Breast epithelium (tissue), 4 donors: Measurements from ENCODE around the gene MTX3. TPM values are rescaled to one million over a fixed set of nuclear protein-coding genes. Genes with fewer than 3 reads are reported as not detected.

Source experiments
- DNase-seq, 2 donors: peaks; one replicate each; pipeline ENCODE4 v3.0.0-alpha.2; 2019; ENCODE audit warnings: low spot score in 2 of 2
- H3K27ac ChIP-seq, 2 donors: fragments of 200-600 bp; sonication (generic) in 1 of 2; one replicate each; pipeline ENCODE4 v1.5.1; 2016 to 2019; ENCODE audit warnings: mild to moderate bottlenecking in 1 of 2
- H3K27me3 ChIP-seq, 2 donors: fragments of 200-600 bp; sonication (generic) in 1 of 2; one replicate each; pipeline versions ENCODE4 v1.5.1 to v1.6.0; 2017 to 2019; ENCODE audit warnings: control low read depth in 1 of 2, mild to moderate bottlenecking in 1 of 2
- H3K36me3 ChIP-seq: fragments of 200-600 bp; one replicate; pipeline ENCODE4 v1.5.1; 2019
- H3K4me1 ChIP-seq, 2 donors: fragments of 200-600 bp; sonication (generic); one replicate each; pipeline ENCODE4 v1.5.1; 2016 to 2019; ENCODE audit warnings: control low read depth in 1 of 2
- H3K4me3 ChIP-seq, 3 donors: fragments of 200-600 bp; sonication (generic); 1 replicate in 2 of 3; 2 replicates in 1 of 3; pipeline ENCODE4 v1.5.1; 2016 to 2019; ENCODE audit warnings: mild to moderate bottlenecking in 3 of 3, moderate library complexity in 2 of 3
- H3K9me3 ChIP-seq, 2 donors: fragments of 200-600 bp; sonication (generic) in 1 of 2; one replicate each; pipeline ENCODE4 v1.5.1; 2016 to 2019; ENCODE audit warnings: control low read depth in 1 of 2
- CTCF ChIP-seq, 3 donors: fragments of 450-650 bp; IDR thresholded peaks; one replicate each; pipeline ENCODE4 v1.5.1; 2016 to 2017; ENCODE audit warnings: antibody characterized with exemption in 3 of 3, mild to moderate bottlenecking in 3 of 3, moderate library complexity in 3 of 3
- POLR2A ChIP-seq: fragments of 450-650 bp; IDR thresholded peaks from one replicate; pipeline ENCODE4 v1.6.1; 2016; ENCODE audit warnings: antibody characterized with exemption, mild to moderate bottlenecking, moderate library complexity
- POLR2AphosphoS5 ChIP-seq, 3 donors: sonication (generic); formaldehyde crosslinking; IDR thresholded peaks; one replicate each; pipeline ENCODE4 v1.6.1; 2017; ENCODE audit warnings: antibody characterized with exemption in 3 of 3
- intact Hi-C: fragments of 100-400 bp; cut with DNase I; formaldehyde crosslinking; loops from one replicate; pipeline ENCODE4 v1.15.1; 2023; ENCODE audit warnings: low total_unique reads
- total RNA-seq, 3 donors: library from RNA; depleted of rRNA; stranded (reverse); fragments of >200 nt; gene quantifications; one replicate each; pipeline ENCODE4 v1.1.0, GENCODE V29; 2016

Gene MTX3
- 10 to 100 TPM; 14.2 to 20.2 (median 15.1) TPM for total RNA-seq

- Histone ChIP-seq H3K27me3 (no peaks in the 10 kb centered on the region), H3K9me3 (no peaks in the 10 kb centered on the region), H3K27ac (peak within 1 kb of the TSS; percentile 72 to 86), H3K4me1 (peaks cover 0 to 8% of the 10 kb centered on the region in 2 donors), H3K4me3 (peak within 1 kb of the TSS; percentile 79 to 95 (median 81)), H3K36me3 (no peaks in the 10 kb centered on the region)
- TF ChIP-seq CTCF (IDR thresholded peaks at IDR 0.05) (no peak), POLR2AphosphoS5 (IDR thresholded peaks at IDR 0.05) (peak; percentile 40 to 74 (median 70)), POLR2A (no peak)
- intact Hi-C loops, result no loop called here
- DNase-seq, result peak; percentile 71 to 76
These were observed at the start of gene MTX3 for GRCh38 chr5:79990598-79991507. TSS of gene MTX3 (minus strand) at chr5:79991262. CDS start at chr5:79991238, 24 bp downstream.

- no peak for DNase-seq
- intact Hi-C loops, result no loop called here
- no peak for TF ChIP-seq CTCF (IDR thresholded peaks at IDR 0.05)
- TF ChIP-seq POLR2A, result no peak
- no peak for TF ChIP-seq POLR2AphosphoS5 (IDR thresholded peaks at IDR 0.05)
- Histone ChIP-seq H3K36me3 (no peaks in the 10 kb centered on the region), H3K4me3 (no peak overlapping the region), H3K27me3 (peaks cover 0 to 18% of the 10 kb centered on the region in 2 donors), H3K4me1 (peaks cover 0 to 3% of the 10 kb centered on the region in 2 donors), H3K27ac (no peak overlapping the region), H3K9me3 (no peaks in the 10 kb centered on the region)
These were observed 48.6 kb upstream of the MTX3 start for GRCh38 chr5:80039650-80040049.

GRCh38 chr5:80037366-80037765, 46.3 kb upstream of the MTX3 start:
- no peak overlapping the region for H3K4me3 ChIP-seq
- intact Hi-C loops, result no loop called here
- TF ChIP-seq CTCF (IDR thresholded peaks at IDR 0.05), result no peak
- TF ChIP-seq POLR2AphosphoS5 (IDR thresholded peaks at IDR 0.05), result no peak
- TF ChIP-seq POLR2A, result no peak

GRCh38 chr5:80036615-80037014, 45.6 kb upstream of the MTX3 start:
- intact Hi-C loops, result no loop called here
- TF ChIP-seq POLR2AphosphoS5 (IDR thresholded peaks at IDR 0.05) (no peak), POLR2A (no peak), CTCF (IDR thresholded peaks at IDR 0.05) (no peak)
- Histone ChIP-seq H3K27ac (no peak overlapping the region), H3K4me1 (peaks cover 0 to 3% of the 10 kb centered on the region in 2 donors), H3K9me3 (no peaks in the 10 kb centered on the region), H3K4me3 (no peak overlapping the region), H3K27me3 (peaks cover 0 to 37% of the 10 kb centered on the region in 2 donors), H3K36me3 (no peaks in the 10 kb centered on the region)
- DNase-seq, result no peak

More at GRCh38 chr5:80037366-80037765, 46.3 kb upstream of the MTX3 start:
- Histone ChIP-seq H3K27ac (no peak overlapping the region), H3K4me1 (peaks cover 0 to 3% of the 10 kb centered on the region in 2 donors), H3K36me3 (no peaks in the 10 kb centered on the region), H3K27me3 (peaks cover 0 to 34% of the 10 kb centered on the region in 2 donors), H3K9me3 (no peaks in the 10 kb centered on the region)
- no peak for DNase-seq

GRCh38 chr5:80035839-80036238, 44.8 kb upstream of the MTX3 start:
- Histone ChIP-seq H3K27me3 (peaks cover 0 to 37% of the 10 kb centered on the region in 2 donors), H3K27ac (no peak overlapping the region), H3K36me3 (no peaks in the 10 kb centered on the region), H3K4me3 (peak overlapping the region in 2 of 3 donors; percentile 21 to 43), H3K4me1 (peaks cover 0 to 3% of the 10 kb centered on the region in 2 donors), H3K9me3 (no peaks in the 10 kb centered on the region)
- TF ChIP-seq CTCF (IDR thresholded peaks at IDR 0.05) (no peak), POLR2A (no peak), POLR2AphosphoS5 (IDR thresholded peaks at IDR 0.05) (no peak)
- DNase-seq, result no peak
- intact Hi-C loops, result no loop called here
